Calu3 (cell line): ENCODE results near the gene SMIM5. TPM values are rescaled to one million over a fixed set of nuclear protein-coding genes. Genes with fewer than 3 reads are reported as not detected.
A peak's percentile ranks its signal among the peaks of the same experiment; 100 is the strongest.

ENCODE experiments used
- BruUV-seq: library from RNA; stranded (reverse); fragments of 400-500 nt; replicated peaks from 2 replicates; lab custom pipeline; 2021; lab: Mats Ljungman, UMichigan
- CTCF ChIA-PET: fragments of 300-600 bp; sonication (Branson Sonifier 250); formaldehyde crosslinking; loops from one replicate; lab custom pipeline; 2022; ENCODE audit warnings: antibody characterized with exemption; lab: Charles Lee
- DNase-seq: peaks from one replicate; pipeline ENCODE4 v3.0.0; 2022
- H3K27ac Mint-ChIP-seq: one replicate; pipeline ENCODE4 v1.8.0; 2022; ENCODE audit warnings: mixed read lengths; ENCODE audit not compliant: unreplicated experiment
- H3K27me3 Mint-ChIP-seq: one replicate; pipeline ENCODE4 v1.8.0; 2022; ENCODE audit warnings: mixed read lengths; ENCODE audit not compliant: unreplicated experiment
- H3K36me3 Mint-ChIP-seq: one replicate; pipeline ENCODE4 v1.8.0; 2022; ENCODE audit warnings: mild to moderate bottlenecking, moderate library complexity, mixed read lengths; ENCODE audit not compliant: insufficient read depth, unreplicated experiment
- H3K4me1 Mint-ChIP-seq: one replicate; pipeline ENCODE4 v1.8.0; 2022; ENCODE audit warnings: mild to moderate bottlenecking, low read depth, mixed read lengths; ENCODE audit not compliant: unreplicated experiment
- H3K4me3 Mint-ChIP-seq: one replicate; pipeline ENCODE4 v1.8.0; 2022; ENCODE audit warnings: mild to moderate bottlenecking, low read depth, moderate library complexity, mixed read lengths; ENCODE audit not compliant: unreplicated experiment
- H3K9me3 Mint-ChIP-seq: one replicate; pipeline ENCODE4 v1.8.0; 2022; ENCODE audit warnings: low read depth, mixed read lengths; ENCODE audit not compliant: unreplicated experiment
- CTCF ChIP-seq: fragments of 200-600 bp; IDR thresholded peaks from one replicate; pipeline ENCODE4 v1.8.0; 2022; ENCODE audit warnings: antibody characterized with exemption; ENCODE audit not compliant: unreplicated experiment
- intact Hi-C: fragments of 100-400 bp; cut with micrococcal nuclease; formaldehyde crosslinking; loops from one replicate; pipeline ENCODE4 v1.10.0; 2022; ENCODE audit not compliant: unreplicated experiment
- total RNA-seq: library from RNA; stranded (reverse); gene quantifications from 2 replicates; pipeline ENCODE4 v1.2.3, GENCODE V29; 2022

SMIM5 gene
- total RNA-seq, 1 experiment from 2014 or later: 1.9 TPM

DNA sequence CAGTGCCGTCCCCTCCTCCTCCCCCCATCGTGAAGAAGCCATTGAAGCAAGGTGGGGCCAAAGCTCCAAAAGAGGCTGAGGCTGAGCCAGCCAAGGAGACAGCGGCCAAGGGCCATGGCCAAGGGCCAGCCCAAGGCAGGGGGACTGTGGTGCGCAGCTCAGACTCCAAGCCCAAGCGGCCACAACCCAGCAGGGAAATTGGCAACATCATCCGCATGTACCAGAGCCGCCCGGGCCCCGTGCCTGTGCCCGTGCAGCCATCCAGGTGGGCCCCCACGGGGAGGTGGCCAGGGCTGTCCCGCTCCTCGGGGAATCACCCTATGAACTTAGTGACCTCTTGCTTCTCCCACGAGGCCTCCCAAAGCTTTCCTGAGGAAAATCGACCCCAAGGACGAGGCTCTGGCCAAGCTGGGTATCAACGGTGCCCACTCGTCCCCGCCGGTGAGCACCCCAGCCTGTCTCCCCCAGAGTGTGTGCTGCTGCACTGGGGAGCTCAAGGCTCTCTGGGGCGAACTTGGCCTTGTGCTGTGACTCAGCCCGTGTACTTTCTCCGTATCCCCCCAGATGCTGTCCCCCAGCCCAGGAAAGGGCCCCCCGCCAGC, 16.6 kb upstream of the SMIM5 start:
- Mint-ChIP-seq H3K9me3 (no peaks in the 10 kb centered on the region), H3K36me3 (peaks cover 31% of the 10 kb centered on the region), H3K27ac (peak overlapping the region; percentile 97), H3K27me3 (no peaks in the 10 kb centered on the region), H3K4me1 (peaks cover 31% of the 10 kb centered on the region), H3K4me3 (peak overlapping the region; percentile 59)
- BruUV-seq: TSS peak; percentile 67
- CTCF ChIA-PET: interaction anchor here (0.6 to 2.1 kb wide), 9 partner anchors 16 to 166 kb away, joined by 3 to 43 read pairs (median 5); partner anchors contain the start of gene SMIM5
- TF ChIP-seq CTCF: no peak
- intact Hi-C loops: no loop called here
- no peak for DNase-seq

GRCh38 chr17:75617218-75617617, 16.0 kb upstream of the SMIM5 start:
- Mint-ChIP-seq H3K27me3 (no peaks in the 10 kb centered on the region), H3K27ac (peak overlapping the region; percentile 97), H3K4me1 (peaks cover 29% of the 10 kb centered on the region), H3K9me3 (no peaks in the 10 kb centered on the region), H3K36me3 (peaks cover 37% of the 10 kb centered on the region), H3K4me3 (peak overlapping the region; percentile 59)
- BruUV-seq: no TSS peak
- TF ChIP-seq CTCF: no peak
- DNase-seq: peak; percentile 93
- CTCF ChIA-PET: interaction anchor here (0.5 to 2.1 kb wide), 10 partner anchors 16 to 166 kb away, joined by 3 to 43 read pairs (median 4); partner anchors contain the start of gene SMIM5
- intact Hi-C loops: no loop called here

GRCh38 chr17:75617675-75618074, 15.6 kb upstream of the SMIM5 start:
- peaks cover 32% of the 10 kb centered on the region for H3K4me1 Mint-ChIP-seq
- TF ChIP-seq CTCF: no peak
- peaks cover 41% of the 10 kb centered on the region for H3K36me3 Mint-ChIP-seq
- H3K9me3 Mint-ChIP-seq: no peaks in the 10 kb centered on the region
- TSS peak; percentile 88 for BruUV-seq
- H3K27me3 Mint-ChIP-seq: no peaks in the 10 kb centered on the region
- intact Hi-C loops: no loop called here
- peak overlapping the region; percentile 97 for H3K27ac Mint-ChIP-seq
- CTCF ChIA-PET: interaction anchor here (0.5 to 2.1 kb wide), 7 partner anchors 16 to 165 kb away, joined by 3 to 43 read pairs (median 5); partner anchors contain the start of gene SMIM5
- no peak for DNase-seq
- H3K4me3 Mint-ChIP-seq: peak overlapping the region; percentile 59

GRCh38 chr17:75619506-75620431, 13.5 kb upstream of the SMIM5 start:
- Mint-ChIP-seq H3K36me3 (peaks cover 53% of the 10 kb centered on the region), H3K9me3 (no peaks in the 10 kb centered on the region), H3K27ac (peak overlapping the region; percentile 60), H3K4me3 (no peak overlapping the region), H3K4me1 (peaks cover 37% of the 10 kb centered on the region), H3K27me3 (no peaks in the 10 kb centered on the region)
- CTCF ChIA-PET: interaction anchor here (0.9 to 1.2 kb wide), 2 partner anchors 13 to 21 kb away, joined by 4 to 5 read pairs; partner anchors contain the start of gene SMIM5
- BruUV-seq: no TSS peak
- intact Hi-C loops: no loop called here
- peak; percentile 76 for DNase-seq
- TF ChIP-seq CTCF: peak; percentile 55
